Endometrial microvascular endothelial cells (primary cell): ENCODE data around the gene USP14. TPM values are rescaled to one million over a fixed set of nuclear protein-coding genes. Genes with fewer than 3 reads are reported as not detected.

Source experiments
- in situ Hi-C: cut with HindIII; loops from 2 replicates; pipeline ENCODE4 v1.10.0; 2017; ENCODE audit warnings: low sequenced_read_pairs, low pct_unique_long_range_greater_than_20kb; ENCODE audit errors: inconsistent ontology term
- total RNA-seq: library from RNA; depleted of rRNA; stranded (reverse); fragments of >200 nt; gene quantifications from one replicate; pipeline ENCODE4 v1.2.3, GENCODE V29; 2015; ENCODE audit errors: inconsistent ontology term

USP14 gene
- total RNA-seq, 1 donor from 2014 or later: 40.6 TPM

GRCh38 chr18:215448-216010 lies 57.2 kb downstream of the USP14 start:
- in situ Hi-C loops: no loop called here

GRCh38 chr18:217532-218336 lies 59.4 kb downstream of the USP14 start:
- in situ Hi-C loops: no loop called here

GRCh38 chr18:220708-221107 lies 62.4 kb downstream of the USP14 start:
- in situ Hi-C loops: no loop called here

DNA sequence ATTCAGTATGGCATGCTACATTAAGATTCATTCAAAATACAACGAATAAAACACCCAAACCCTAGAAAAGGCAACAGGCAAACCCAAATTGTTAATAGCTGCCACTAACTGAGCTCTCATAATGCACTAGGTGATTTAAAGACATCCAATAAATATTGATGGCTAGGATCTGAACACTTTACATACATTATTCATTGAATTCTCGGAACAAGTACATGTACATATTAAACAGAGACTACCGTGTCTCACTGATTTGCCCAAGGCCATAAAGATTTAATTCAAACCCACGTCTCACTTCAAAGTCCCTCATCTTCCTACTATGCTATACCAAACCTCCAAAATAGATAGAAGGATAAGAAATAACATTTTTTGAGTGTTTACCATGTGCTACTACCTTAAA lies 67.4 kb downstream of the USP14 start:
- in situ Hi-C loops: no loop called here

GRCh38 chr18:227374-227773 lies 69.0 kb downstream of the USP14 start:
- in situ Hi-C loops: no loop called here

- in situ Hi-C loops: no loop called here
These were observed 69.5 kb downstream of the USP14 start for GRCh38 chr18:227902-228301.

GRCh38 chr18:228586-228985 lies 70.2 kb downstream of the USP14 start:
- in situ Hi-C loops: no loop called here

DNA sequence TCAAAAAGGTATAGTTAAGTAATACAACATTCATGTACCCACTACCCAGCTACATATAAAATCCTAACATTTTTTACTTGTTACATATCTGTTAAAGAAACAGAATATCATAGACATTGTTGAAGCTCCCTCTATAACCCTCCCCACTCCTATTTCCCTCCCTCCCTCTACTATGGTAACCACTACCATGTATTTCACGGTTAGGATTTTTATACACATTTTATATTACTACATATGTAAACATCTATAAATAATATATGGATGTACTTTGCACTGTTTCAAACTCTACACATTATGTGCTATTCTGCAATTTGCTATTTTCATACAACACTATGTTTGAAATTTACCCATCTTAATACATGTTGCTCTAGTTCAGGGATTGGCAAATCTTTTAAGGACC lies 73.2 kb downstream of the USP14 start:
- in situ Hi-C loops: no loop called here

DNA sequence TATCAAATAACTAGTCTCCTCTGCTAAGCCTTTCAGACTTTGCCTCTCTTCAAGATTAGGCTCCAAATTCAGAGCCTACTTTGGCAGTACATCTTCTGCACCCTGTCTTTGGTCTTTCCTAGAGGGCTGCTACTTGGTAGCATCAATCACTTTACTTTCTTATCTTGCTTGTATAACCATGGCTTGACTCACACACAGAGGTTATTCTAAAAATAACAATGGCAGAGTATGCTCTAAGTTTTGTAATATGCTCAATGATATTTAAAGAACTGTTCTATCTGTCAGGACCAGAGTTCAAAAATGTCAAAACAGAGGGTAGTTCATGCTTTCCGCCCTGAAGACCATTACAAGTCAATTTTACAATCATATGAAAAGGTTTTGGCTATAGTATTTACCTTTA lies 81.8 kb downstream of the USP14 start:
- in situ Hi-C loops: no loop called here

- in situ Hi-C loops: no loop called here
These were observed 87.0 kb downstream of the USP14 start for GRCh38 chr18:245282-245847.

- in situ Hi-C loops: no loop called here
These were observed 89.7 kb downstream of the USP14 start for GRCh38 chr18:248053-248452.

DNA sequence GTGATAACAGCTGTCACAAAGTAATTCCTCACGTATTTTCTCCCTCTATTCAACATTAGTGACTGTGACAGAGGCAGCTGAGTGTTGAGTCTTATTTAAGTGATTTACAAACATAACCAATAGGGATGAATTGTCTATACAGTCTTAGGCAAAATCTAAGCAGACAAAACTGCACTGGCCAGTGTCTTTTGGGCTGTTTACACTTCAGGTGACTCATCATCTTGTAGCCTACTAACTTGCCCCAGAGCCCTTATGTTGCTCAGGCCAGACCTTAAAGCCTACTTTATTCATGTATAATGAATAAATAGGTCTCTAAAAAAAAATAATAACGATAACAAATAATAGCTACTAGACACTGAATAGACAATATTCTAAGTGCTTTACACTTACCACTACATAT lies 92.3 kb downstream of the USP14 start:
- in situ Hi-C loops: no loop called here

DNA sequence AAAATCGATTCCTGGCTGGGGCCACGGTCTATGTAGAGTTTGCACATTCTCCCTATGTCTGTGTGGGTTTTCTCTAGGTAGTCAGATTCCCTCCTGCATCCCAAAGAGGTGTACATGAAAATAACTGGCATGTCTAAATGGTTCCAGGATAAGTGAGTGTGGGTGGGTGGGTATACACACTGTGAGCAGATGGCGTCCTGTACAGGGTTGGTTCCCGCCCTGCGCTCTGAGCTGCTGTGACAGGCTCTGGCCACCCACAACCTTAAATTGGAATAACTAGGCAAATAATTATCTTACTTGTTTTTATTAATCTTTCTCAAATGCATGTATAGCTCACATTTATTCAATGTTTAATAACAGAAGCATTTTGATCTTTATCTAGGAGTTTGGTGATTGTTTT lies 93.2 kb downstream of the USP14 start:
- in situ Hi-C loops: no loop called here

- in situ Hi-C loops: no loop called here
These were observed 94.8 kb downstream of the USP14 start for GRCh38 chr18:253121-253520.

GRCh38 chr18:255171-255570 lies 96.8 kb downstream of the USP14 start:
- in situ Hi-C loops: no loop called here

- in situ Hi-C loops: no loop called here
These were observed 102.2 kb downstream of the USP14 start for GRCh38 chr18:260547-260946.

DNA sequence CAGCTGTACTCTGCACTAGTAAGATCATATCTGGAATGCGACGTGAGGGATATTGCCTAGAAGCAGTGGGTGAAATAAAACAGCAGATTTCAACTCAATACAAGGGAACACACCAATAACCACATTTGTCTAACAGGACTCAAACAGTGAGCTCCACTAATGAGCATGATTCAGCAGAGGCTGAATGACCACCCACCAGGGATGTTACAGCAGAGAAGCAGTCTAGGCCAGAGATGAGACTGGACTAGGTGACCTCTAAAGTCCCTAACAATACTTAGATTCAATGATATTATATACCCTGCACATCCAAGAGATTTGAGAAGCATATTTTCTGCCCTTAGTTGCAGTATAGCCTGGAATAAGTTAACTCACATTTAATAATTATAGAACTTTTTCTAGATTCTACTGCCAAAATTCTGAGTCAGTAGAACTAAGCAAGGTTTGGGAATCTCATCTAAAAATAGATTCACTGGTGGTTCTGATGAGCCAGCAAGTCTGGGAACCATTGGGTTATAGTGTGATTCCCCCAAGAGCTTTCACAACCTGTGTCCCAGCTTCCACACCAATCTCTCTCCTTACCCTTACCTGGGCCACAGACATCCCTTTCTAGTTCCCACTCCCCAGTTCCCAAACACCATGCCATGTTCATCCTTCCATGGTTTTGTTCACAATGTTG lies 103.2 kb downstream of the USP14 start:
- in situ Hi-C loops: no loop called here
